ENCODE measurements around the gene WNT16.

DNA sequence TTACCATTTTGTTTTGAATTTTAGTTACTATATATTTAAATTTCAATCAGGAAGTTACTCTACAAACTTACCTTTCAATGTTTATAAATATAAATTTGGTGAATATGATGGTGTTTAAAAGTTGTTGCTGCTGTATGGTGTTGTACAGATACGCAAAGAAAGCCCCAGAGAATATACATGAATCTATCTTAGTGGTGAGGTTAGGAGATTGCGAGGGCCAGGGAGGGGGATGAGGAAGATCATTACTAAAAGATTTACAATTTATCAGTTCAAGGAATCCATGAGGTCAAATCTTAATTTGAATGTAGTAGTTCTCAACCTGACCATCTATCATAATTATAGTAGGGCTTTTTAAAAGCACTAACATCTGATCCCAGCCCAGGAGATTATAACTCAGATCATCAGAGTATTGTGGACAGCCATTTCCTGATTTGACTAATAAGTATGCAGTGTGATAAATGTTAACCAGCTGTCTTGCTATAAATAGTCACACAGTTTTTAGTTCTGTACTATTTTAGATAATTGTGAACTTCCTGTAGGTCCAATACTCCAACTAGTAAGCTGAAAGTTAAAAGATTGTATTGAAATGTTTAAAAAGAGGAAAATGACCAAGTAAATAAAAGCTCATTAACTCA lies 43.7 kb downstream of the WNT16 start:
- TF ChIP-seq, protein P1, sequence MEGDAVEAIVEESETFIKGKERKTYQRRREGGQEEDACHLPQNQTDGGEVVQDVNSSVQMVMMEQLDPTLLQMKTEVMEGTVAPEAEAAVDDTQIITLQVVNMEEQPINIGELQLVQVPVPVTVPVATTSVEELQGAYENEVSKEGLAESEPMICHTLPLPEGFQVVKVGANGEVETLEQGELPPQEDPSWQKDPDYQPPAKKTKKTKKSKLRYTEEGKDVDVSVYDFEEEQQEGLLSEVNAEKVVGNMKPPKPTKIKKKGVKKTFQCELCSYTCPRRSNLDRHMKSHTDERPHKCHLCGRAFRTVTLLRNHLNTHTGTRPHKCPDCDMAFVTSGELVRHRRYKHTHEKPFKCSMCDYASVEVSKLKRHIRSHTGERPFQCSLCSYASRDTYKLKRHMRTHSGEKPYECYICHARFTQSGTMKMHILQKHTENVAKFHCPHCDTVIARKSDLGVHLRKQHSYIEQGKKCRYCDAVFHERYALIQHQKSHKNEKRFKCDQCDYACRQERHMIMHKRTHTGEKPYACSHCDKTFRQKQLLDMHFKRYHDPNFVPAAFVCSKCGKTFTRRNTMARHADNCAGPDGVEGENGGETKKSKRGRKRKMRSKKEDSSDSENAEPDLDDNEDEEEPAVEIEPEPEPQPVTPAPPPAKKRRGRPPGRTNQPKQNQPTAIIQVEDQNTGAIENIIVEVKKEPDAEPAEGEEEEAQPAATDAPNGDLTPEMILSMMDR (IDR thresholded peaks at IDR 0.05) = no peak
- no peak for TF ChIP-seq EZH2 (IDR thresholded peaks at IDR 0.05)

Measured in neural progenitor cell (in vitro differentiated cells).